Measurements from ENCODE around the gene SPINK14. TPM values are rescaled to one million over a fixed set of nuclear protein-coding genes. Genes with fewer than 3 reads are reported as not detected.
A peak's percentile ranks its signal among the peaks of the same experiment; 100 is the strongest.

SPINK14 gene
- total and polyA plus RNA-seq, 2 of the 13 experiments (the other 11 are each of a cell fraction or from before 2014, with no cell fraction given) = not detected

DNA sequence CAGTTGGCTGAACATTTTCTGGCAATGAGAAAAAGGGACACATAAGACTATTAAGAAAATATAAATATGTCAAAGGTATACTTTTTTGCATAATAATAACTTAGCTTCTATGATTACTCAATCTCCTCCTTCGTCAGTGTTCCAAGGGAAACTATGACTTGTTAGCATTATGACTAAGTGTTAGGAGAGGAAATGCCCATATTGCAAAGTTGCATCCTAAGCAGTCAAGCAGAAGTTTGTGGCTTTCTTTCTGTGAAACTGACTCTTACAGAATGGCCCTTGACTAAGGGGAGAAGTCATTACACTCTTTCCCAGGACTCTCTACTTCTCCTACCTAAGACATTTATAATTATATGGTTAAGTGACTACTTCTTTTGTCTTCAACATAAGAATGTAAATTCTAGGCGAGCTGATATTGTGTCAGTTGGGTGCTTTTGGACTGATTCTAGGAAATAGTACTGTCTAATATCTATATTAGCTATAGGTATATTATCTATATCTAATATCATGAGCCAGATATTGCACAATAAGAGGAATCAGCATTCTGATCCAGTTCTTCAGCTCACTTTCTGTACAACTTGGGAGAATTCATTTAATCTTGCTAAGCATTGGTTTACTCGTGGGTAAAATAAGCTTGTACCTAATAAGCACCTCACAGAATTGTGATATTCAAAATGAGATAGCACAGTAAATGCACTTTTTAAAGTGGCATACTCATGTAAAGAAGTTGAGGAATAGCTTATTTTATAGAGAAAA, 18.1 kb downstream of the SPINK14 start:
- no peak for TF ChIP-seq ZNF777 (CRISPR knock-in tag; IDR thresholded peaks at IDR 0.05)
- peak; percentile 24; the same call in 1 of the 2 replicates for TF ChIP-seq CEBPB (IDR thresholded peaks at IDR 0.05; ENCODE audit: borderline replicate concordance, low read depth, low read length)
- no peaks in the 10 kb centered on the region for H4K20me1 ChIP-seq (ENCODE audit: insufficient read depth, low read length)
- BruUV-seq (replicated peaks) = no TSS peak
- FAIRE-seq (no peak), ATAC-seq (no peak), DNase-seq (ENCODE audit: low spot score) (no peak)
- H3K4me1 ChIP-seq (ENCODE audit: insufficient read depth, low read length) = no peaks in the 10 kb centered on the region
- no peak overlapping the region for H3K4me2 ChIP-seq (ENCODE audit: low read depth, low read length)
- H3K9ac ChIP-seq (ENCODE audit: insufficient read depth, low read depth, low read length) = no peak overlapping the region
- CTCF ChIA-PET (ENCODE audit: low intra/inter-chr PET ratio, low total read pairs) = no interaction called here
- in situ Hi-C loops (cut with HindIII; ENCODE audit: extremely low pct_ligation_motif_present, low pct_unique_long_range_greater_than_20kb) (loop anchor here (10.0 kb wide), 1 partner anchor 548 kb away; no protein-coding TSS in a partner anchor), intact Hi-C loops (cut with micrococcal nuclease; ENCODE audit: unreplicated experiment) (no loop called here)
- WGBS (ENCODE audit: low lambda C conversion rate) = 5% methylated on average over 3 of the region's 3 CpGs
- no peaks in the 10 kb centered on the region for H3K36me3 ChIP-seq (replicated peaks in 1 of 2; ENCODE audit: control insufficient read depth in 1 of 2, insufficient read depth in 2 of 2, low read length in 2 of 2)
- H2AFZ ChIP-seq (ENCODE audit: low read length) = no peak overlapping the region
- POLR2A ChIA-PET = no interaction called here
- H3K9me3 ChIP-seq (ENCODE audit: low read length) = no peaks in the 10 kb centered on the region
- no peak overlapping the region for H3K4me3 ChIP-seq (replicated peaks in 1 of 3; ENCODE audit: insufficient read depth in 1 of 3, low read depth in 2 of 3, low read length in 3 of 3)
- H3K79me2 ChIP-seq (ENCODE audit: insufficient read depth, low read length) = no peaks in the 10 kb centered on the region
- no peak overlapping the region for H3K27ac ChIP-seq (ENCODE audit: extremely low read length, insufficient read depth, low read length)
- H3K27me3 ChIP-seq (ENCODE audit: control insufficient read depth in 1 of 2, insufficient read depth in 2 of 2, low read length in 2 of 2) = no peaks in the 10 kb centered on the region

DNA sequence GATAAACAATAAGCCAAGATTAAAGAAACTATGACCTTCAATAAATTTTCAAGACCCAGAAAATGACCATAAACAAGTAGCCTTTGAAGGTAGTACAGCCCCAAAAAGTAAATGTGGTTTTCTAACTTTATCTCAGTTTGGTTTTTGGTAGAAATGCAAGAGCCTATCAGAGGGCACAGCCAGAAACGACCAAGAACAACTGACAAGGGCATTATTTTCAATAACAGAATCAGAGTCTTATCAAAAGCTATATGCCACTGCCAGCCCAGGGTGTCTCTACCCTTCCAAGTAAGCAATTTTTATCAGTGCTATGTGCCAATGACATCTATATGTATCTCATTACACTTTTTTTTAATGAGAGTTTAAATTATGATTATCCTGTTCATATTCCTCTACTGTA, 22.7 kb downstream of the SPINK14 start:
- Histone ChIP-seq H3K9ac (ENCODE audit: insufficient read depth, low read depth, low read length) (no peak overlapping the region), H3K4me1 (ENCODE audit: insufficient read depth, low read length) (no peaks in the 10 kb centered on the region), H3K9me3 (ENCODE audit: low read length) (no peaks in the 10 kb centered on the region), H3K36me3 (replicated peaks in 1 of 2; ENCODE audit: control insufficient read depth in 1 of 2, insufficient read depth in 2 of 2, low read length in 2 of 2) (no peaks in the 10 kb centered on the region), H3K4me2 (ENCODE audit: low read depth, low read length) (no peak overlapping the region), H3K27ac (ENCODE audit: extremely low read length, insufficient read depth, low read length) (no peak overlapping the region), H3K27me3 (ENCODE audit: control insufficient read depth in 1 of 2, insufficient read depth in 2 of 2, low read length in 2 of 2) (no peaks in the 10 kb centered on the region), H2AFZ (ENCODE audit: low read length) (no peak overlapping the region), H3K4me3 (replicated peaks in 1 of 3; ENCODE audit: insufficient read depth in 1 of 3, low read depth in 2 of 3, low read length in 3 of 3) (no peak overlapping the region), H3K79me2 (ENCODE audit: insufficient read depth, low read length) (no peaks in the 10 kb centered on the region), H4K20me1 (ENCODE audit: insufficient read depth, low read length) (no peaks in the 10 kb centered on the region)
- no TSS peak for BruUV-seq (replicated peaks)
- DNase-seq (ENCODE audit: low spot score) (no peak), FAIRE-seq (no peak), ATAC-seq (no peak)
- CTCF ChIA-PET (ENCODE audit: low intra/inter-chr PET ratio, low total read pairs) = no interaction called here
- intact Hi-C loops (cut with micrococcal nuclease; ENCODE audit: unreplicated experiment) (no loop called here), in situ Hi-C loops (cut with HindIII; ENCODE audit: extremely low pct_ligation_motif_present, low pct_unique_long_range_greater_than_20kb) (no loop called here)
- WGBS (ENCODE audit: low lambda C conversion rate) = 0% methylated on average over 1 of the region's 1 CpG
- POLR2A ChIA-PET = no interaction called here
- TF ChIP-seq, protein P1, sequence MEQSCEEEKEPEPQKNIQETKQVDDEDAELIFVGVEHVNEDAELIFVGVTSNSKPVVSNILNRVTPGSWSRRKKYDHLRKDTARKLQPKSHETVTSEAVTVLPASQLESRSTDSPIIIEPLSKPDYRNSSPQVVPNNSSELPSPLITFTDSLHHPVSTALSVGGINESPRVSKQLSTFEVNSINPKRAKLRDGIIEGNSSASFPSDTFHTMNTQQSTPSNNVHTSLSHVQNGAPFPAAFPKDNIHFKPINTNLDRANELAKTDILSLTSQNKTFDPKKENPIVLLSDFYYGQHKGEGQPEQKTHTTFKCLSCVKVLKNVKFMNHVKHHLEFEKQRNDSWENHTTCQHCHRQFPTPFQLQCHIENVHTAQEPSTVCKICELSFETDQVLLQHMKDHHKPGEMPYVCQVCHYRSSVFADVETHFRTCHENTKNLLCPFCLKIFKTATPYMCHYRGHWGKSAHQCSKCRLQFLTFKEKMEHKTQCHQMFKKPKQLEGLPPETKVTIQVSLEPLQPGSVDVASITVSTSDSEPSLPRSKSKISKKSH (CRISPR knock-in tag; IDR thresholded peaks at IDR 0.05; ENCODE audit: borderline replicate concordance) = no peak
- TF ChIP-seq REXO4 (CRISPR knock-in tag; IDR thresholded peaks at IDR 0.05; ENCODE audit: borderline replicate concordance) (no peak), PAWR (CRISPR knock-in tag; IDR thresholded peaks at IDR 0.05; ENCODE audit: borderline replicate concordance) (no peak), ATRX (CRISPR knock-in tag; IDR thresholded peaks at IDR 0.05; ENCODE audit: borderline replicate concordance) (no peak), SIN3B (IDR thresholded peaks at IDR 0.05; ENCODE audit: low read length) (no peak), ZBTB8A (CRISPR knock-in tag; IDR thresholded peaks at IDR 0.05; ENCODE audit: borderline replicate concordance, low read depth) (no peak), ZNF577 (CRISPR knock-in tag; IDR thresholded peaks at IDR 0.05; ENCODE audit: borderline replicate concordance, low read depth) (no peak), ZKSCAN1 (IDR thresholded peaks at IDR 0.05; ENCODE audit: low read length) (no peak), ZNF550 (CRISPR knock-in tag; IDR thresholded peaks at IDR 0.05; ENCODE audit: borderline replicate concordance) (no peak)
- TF ChIP-seq, protein P2, sequence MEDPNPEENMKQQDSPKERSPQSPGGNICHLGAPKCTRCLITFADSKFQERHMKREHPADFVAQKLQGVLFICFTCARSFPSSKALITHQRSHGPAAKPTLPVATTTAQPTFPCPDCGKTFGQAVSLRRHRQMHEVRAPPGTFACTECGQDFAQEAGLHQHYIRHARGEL (CRISPR knock-in tag; IDR thresholded peaks at IDR 0.05) = no peak
